Stomach (tissue), 4 donors: Measurements from ENCODE around the gene ARSA.

Source experiments
- CTCF ChIP-seq, 7 experiments: fragments of 450-650 bp in 4 of 7; fragments of 200-600 bp in 3 of 7; sonication (generic) in 3 of 7; IDR thresholded peaks; one replicate each; pipeline ENCODE4 v1.5.1; 2016 to 2019; ENCODE audit warnings: antibody characterized with exemption in 7 of 7, control low read depth in 2 of 7, mild to moderate bottlenecking in 1 of 7
- EP300 ChIP-seq: sonication (generic); formaldehyde crosslinking; IDR thresholded peaks from one replicate; pipeline ENCODE4 v1.6.1; 2017; ENCODE audit warnings: antibody characterized with exemption

- TF ChIP-seq EP300 (no peak), CTCF (IDR thresholded peaks at IDR 0.05) (no peak)
Measured at GRCh38 chr22:50582493-50583293, 45.3 kb downstream of the ARSA start, which contains the start of gene CHKB.
